Endodermal cell (in vitro differentiated cells): ENCODE data around the gene WNK2. TPM values are rescaled to one million over a fixed set of nuclear protein-coding genes. Genes with fewer than 3 reads are reported as not detected.

Experiments
- DNase-seq: peaks from one replicate; pipeline ENCODE4 v3.0.0-alpha.2; 2017
- H3K27ac ChIP-seq: 2 replicates; pipeline ENCODE4 v1.5.1; 2013; ENCODE audit warnings: mild to moderate bottlenecking, low read depth, low read length, moderate library complexity
- H3K27me3 ChIP-seq: 2 replicates; pipeline ENCODE4 v1.6.1; 2013; ENCODE audit warnings: mild to moderate bottlenecking, low read length, moderate library complexity; ENCODE audit not compliant: insufficient read depth, control insufficient read depth, poor library complexity, severe bottlenecking
- H3K36me3 ChIP-seq: 2 replicates; pipeline ENCODE4 v1.7.0; 2013; ENCODE audit warnings: mild to moderate bottlenecking, low read length, moderate library complexity; ENCODE audit not compliant: control insufficient read depth, insufficient read depth
- H3K4me1 ChIP-seq: one replicate; pipeline ENCODE4 v1.7.0; 2013; ENCODE audit warnings: low read length; ENCODE audit not compliant: control insufficient read depth, insufficient read depth
- H3K4me3 ChIP-seq: 2 replicates; pipeline ENCODE4 v1.5.1; 2013; ENCODE audit warnings: mild to moderate bottlenecking, low read length, moderate library complexity
- H3K9ac ChIP-seq: 2 replicates; pipeline ENCODE4 v1.6.1; 2013; ENCODE audit warnings: mild to moderate bottlenecking, low read length, moderate library complexity; ENCODE audit not compliant: poor library complexity, severe bottlenecking; ENCODE audit errors: extremely low read depth
- H3K9me3 ChIP-seq: 2 replicates; pipeline ENCODE4 v1.6.1; 2013; ENCODE audit warnings: mild to moderate bottlenecking, low read length, moderate library complexity; ENCODE audit not compliant: control insufficient read depth
- H3K27ac Mint-ChIP-seq: 2 replicates; pipeline ENCODE4 v1.8.0; 2020; ENCODE audit warnings: mixed read lengths
- H3K27me3 Mint-ChIP-seq: 2 replicates; pipeline ENCODE4 v1.8.0; 2021; ENCODE audit warnings: mild to moderate bottlenecking, mixed read lengths; ENCODE audit not compliant: insufficient read depth
- H3K36me3 Mint-ChIP-seq: 2 replicates; pipeline ENCODE4 v1.8.0; 2020; ENCODE audit warnings: low read depth, mixed read lengths
- H3K4me1 Mint-ChIP-seq: 2 replicates; pipeline ENCODE4 v1.8.0; 2020; ENCODE audit warnings: mixed read lengths
- H3K4me3 Mint-ChIP-seq: 2 replicates; pipeline ENCODE4 v1.8.0; 2020; ENCODE audit warnings: mild to moderate bottlenecking, moderate library complexity, mixed read lengths
- H3K9me3 Mint-ChIP-seq: 2 replicates; pipeline ENCODE4 v1.8.0; 2020; ENCODE audit warnings: mild to moderate bottlenecking, mixed read lengths
- CTCF ChIP-seq: fragments of 200-600 bp; sonication (generic); conservative IDR thresholded peaks from 2 replicates; pipeline ENCODE4 v1.5.0; 2021; ENCODE audit warnings: antibody characterized with exemption, mild to moderate bottlenecking
- WGBS, 2 experiments: methylation state at CpG; one replicate each; pipeline versions ENCODE4 v1.1.5 to v1.1.7; 2013; ENCODE audit warnings: missing lambda C conversion rate in 2 of 2, mixed read lengths in 1 of 2; ENCODE audit not compliant: insufficient coverage in 1 of 2, insufficient read length in 1 of 2; 5-methylcytosine and 5-hydroxymethylcytosine counted together
- total RNA-seq, 2 donors: library from RNA; stranded (reverse); fragmentation: NEBNext Ultra II Directional in 1 of 2; extraction: Animal tissue kit (Norgen Biotek cat#: 25700) in 1 of 2; gene quantifications; 2 replicates in 1 of 2; 3 replicates in 1 of 2; pipeline ENCODE4 v1.2.1, GENCODE V29; 2021

WNK2 gene
- total RNA-seq, 2 donors from 2014 or later, result 46.1 to 48.8 TPM

- peaks cover 21% of the 10 kb centered on the region for H3K36me3 Mint-ChIP-seq
- WGBS, 2 experiments, result 94 to 95% methylated on average over 11 to 13 of the region's 13 CpGs
- no peak overlapping the region for H3K4me3 ChIP-seq
- no peaks in the 10 kb centered on the region for H3K27me3 Mint-ChIP-seq
- no peaks in the 10 kb centered on the region for H3K4me1 Mint-ChIP-seq
- TF ChIP-seq CTCF, result no peak
- peaks cover 4% of the 10 kb centered on the region for H3K9me3 Mint-ChIP-seq
- H3K27ac Mint-ChIP-seq, result no peak overlapping the region
- H3K27ac ChIP-seq, result no peak overlapping the region
- DNase-seq, result peak; percentile 34
- H3K4me3 Mint-ChIP-seq, result no peak overlapping the region
- H3K4me1 ChIP-seq, result no peaks in the 10 kb centered on the region
- H3K36me3 ChIP-seq, result no peaks in the 10 kb centered on the region
- no peak overlapping the region for H3K9ac ChIP-seq
- H3K27me3 ChIP-seq, result no peaks in the 10 kb centered on the region
- H3K9me3 ChIP-seq, result no peaks in the 10 kb centered on the region
Observed at GRCh38 chr9:93326654-93327053, 142.7 kb downstream of the WNK2 start.

- TF ChIP-seq CTCF, result no peak
- 94 to 100% methylated on average over 5 to 7 of the region's 7 CpGs for WGBS, 2 experiments
- Histone ChIP-seq H3K27me3 (no peaks in the 10 kb centered on the region), H3K36me3 (no peaks in the 10 kb centered on the region), H3K9me3 (no peaks in the 10 kb centered on the region), H3K4me3 (no peak overlapping the region), H3K9ac (no peak overlapping the region), H3K4me1 (no peaks in the 10 kb centered on the region), H3K27ac (no peak overlapping the region)
- Mint-ChIP-seq H3K36me3 (peaks cover 38% of the 10 kb centered on the region), H3K4me1 (no peaks in the 10 kb centered on the region), H3K4me3 (no peak overlapping the region), H3K27me3 (no peaks in the 10 kb centered on the region), H3K9me3 (peaks cover 4% of the 10 kb centered on the region), H3K27ac (no peak overlapping the region)
- no peak for DNase-seq
Observed at GRCh38 chr9:93329629-93330280, 145.8 kb downstream of the WNK2 start.

- no peaks in the 10 kb centered on the region for H3K4me1 Mint-ChIP-seq
- H3K4me3 Mint-ChIP-seq, result no peak overlapping the region
- H3K4me1 ChIP-seq, result no peaks in the 10 kb centered on the region
- peaks cover 13% of the 10 kb centered on the region for H3K9me3 Mint-ChIP-seq
- H3K27me3 Mint-ChIP-seq, result no peaks in the 10 kb centered on the region
- no peak for DNase-seq
- peaks cover 49% of the 10 kb centered on the region for H3K36me3 Mint-ChIP-seq
- H3K9me3 ChIP-seq, result no peaks in the 10 kb centered on the region
- H3K27ac Mint-ChIP-seq, result no peak overlapping the region
- WGBS, 2 experiments, result 82 to 93% methylated on average over 3 to 4 of the region's 4 CpGs
- H3K27me3 ChIP-seq, result no peaks in the 10 kb centered on the region
- H3K27ac ChIP-seq, result no peak overlapping the region
- H3K4me3 ChIP-seq, result no peak overlapping the region
- H3K36me3 ChIP-seq, result no peaks in the 10 kb centered on the region
- TF ChIP-seq CTCF, result no peak
- no peak overlapping the region for H3K9ac ChIP-seq
Observed at GRCh38 chr9:93332317-93332716, 148.4 kb downstream of the WNK2 start.
